Peyer's patch (tissue), 4 donors: ENCODE data around the gene MYH13. TPM values are rescaled to one million over a fixed set of nuclear protein-coding genes. Genes with fewer than 3 reads are reported as not detected.

ENCODE experiments used
- DNase-seq, 3 donors: peaks; one replicate each; pipeline ENCODE4 v3.0.0-alpha.2; 2017 to 2019
- H3K27ac ChIP-seq, 4 donors: fragments of 200-600 bp; sonication (generic); one replicate each; pipeline ENCODE4 v1.5.1; 2016 to 2019
- H3K27me3 ChIP-seq, 2 donors: fragments of 200-600 bp; sonication (generic); one replicate each; pipeline ENCODE4 v1.5.1; 2019
- H3K36me3 ChIP-seq, 3 donors: fragments of 200-600 bp; sonication (generic); one replicate each; pipeline ENCODE4 v1.5.1; 2016 to 2019
- H3K4me1 ChIP-seq, 4 donors: fragments of 200-600 bp; sonication (generic); one replicate each; pipeline ENCODE4 v1.5.1; 2016 to 2019
- H3K4me3 ChIP-seq, 4 donors: fragments of 200-600 bp; sonication (generic); 1 replicate in 3 of 4; 2 replicates in 1 of 4; pipeline ENCODE4 v1.5.1; 2016 to 2019; ENCODE audit warnings: mild to moderate bottlenecking in 1 of 4
- H3K9me3 ChIP-seq, 4 donors: fragments of 200-600 bp; sonication (generic); one replicate each; pipeline ENCODE4 v1.5.1; 2016 to 2019; ENCODE audit warnings: mild to moderate bottlenecking in 1 of 4
- POLR2A ChIP-seq, 2 donors: fragments of 450-650 bp; IDR thresholded peaks; one replicate each; pipeline ENCODE4 v1.5.1; 2017; ENCODE audit warnings: antibody characterized with exemption in 2 of 2, mild to moderate bottlenecking in 2 of 2, moderate library complexity in 2 of 2
- total RNA-seq, 4 donors: library from RNA; depleted of rRNA; stranded (reverse); fragments of >200 nt; gene quantifications; one replicate each; pipeline ENCODE4 v1.1.0, GENCODE V29; 2016
- TF ChIP-seq, protein P1 (sequence below), 6 experiments: fragments of 450-650 bp in 4 of 6; fragments of 200-600 bp in 2 of 6; sonication (generic) in 1 of 6; IDR thresholded peaks; one replicate each; pipeline ENCODE4 v1.5.1; 2017 to 2019; ENCODE audit warnings: antibody characterized with exemption in 6 of 6, mild to moderate bottlenecking in 3 of 6, moderate library complexity in 1 of 6

The MYH13 gene
- total RNA-seq, 4 donors from 2014 or later = 0.19 to 11.6 TPM; not detected in 2

DNA sequence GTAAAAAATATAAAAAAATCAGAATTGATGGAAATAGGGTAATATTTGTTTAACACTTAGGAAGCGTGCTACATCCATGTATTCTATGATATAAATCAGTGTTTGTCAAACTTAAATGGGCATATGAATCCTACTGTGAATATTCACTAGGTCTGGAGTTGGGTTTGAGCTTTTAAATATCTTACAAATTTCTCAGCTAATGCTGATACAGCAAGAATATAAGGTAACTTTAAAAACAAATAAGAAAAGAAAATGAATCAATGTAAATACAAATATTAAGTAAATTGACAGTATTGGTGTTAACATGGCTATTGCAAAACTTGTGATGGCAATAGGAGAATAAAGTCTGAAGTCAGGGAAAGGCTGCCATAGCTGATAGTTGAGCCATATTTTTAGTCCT, 3.6 kb downstream of the MYH13 start:
- Histone ChIP-seq H3K27me3 (no peaks in the 10 kb centered on the region), H3K36me3 (no peaks in the 10 kb centered on the region), H3K27ac (no peak overlapping the region), H3K9me3 (no peaks in the 10 kb centered on the region), H3K4me3 (no peak overlapping the region), H3K4me1 (no peaks in the 10 kb centered on the region)
- DNase-seq = no peak
- no peak for TF ChIP-seq POLR2A (IDR thresholded peaks at IDR 0.05)
- TF ChIP-seq, protein P1, sequence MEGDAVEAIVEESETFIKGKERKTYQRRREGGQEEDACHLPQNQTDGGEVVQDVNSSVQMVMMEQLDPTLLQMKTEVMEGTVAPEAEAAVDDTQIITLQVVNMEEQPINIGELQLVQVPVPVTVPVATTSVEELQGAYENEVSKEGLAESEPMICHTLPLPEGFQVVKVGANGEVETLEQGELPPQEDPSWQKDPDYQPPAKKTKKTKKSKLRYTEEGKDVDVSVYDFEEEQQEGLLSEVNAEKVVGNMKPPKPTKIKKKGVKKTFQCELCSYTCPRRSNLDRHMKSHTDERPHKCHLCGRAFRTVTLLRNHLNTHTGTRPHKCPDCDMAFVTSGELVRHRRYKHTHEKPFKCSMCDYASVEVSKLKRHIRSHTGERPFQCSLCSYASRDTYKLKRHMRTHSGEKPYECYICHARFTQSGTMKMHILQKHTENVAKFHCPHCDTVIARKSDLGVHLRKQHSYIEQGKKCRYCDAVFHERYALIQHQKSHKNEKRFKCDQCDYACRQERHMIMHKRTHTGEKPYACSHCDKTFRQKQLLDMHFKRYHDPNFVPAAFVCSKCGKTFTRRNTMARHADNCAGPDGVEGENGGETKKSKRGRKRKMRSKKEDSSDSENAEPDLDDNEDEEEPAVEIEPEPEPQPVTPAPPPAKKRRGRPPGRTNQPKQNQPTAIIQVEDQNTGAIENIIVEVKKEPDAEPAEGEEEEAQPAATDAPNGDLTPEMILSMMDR (IDR thresholded peaks at IDR 0.05) = no peak

- DNase-seq = no peak
- Histone ChIP-seq H3K27me3 (no peaks in the 10 kb centered on the region), H3K36me3 (no peaks in the 10 kb centered on the region), H3K27ac (no peak overlapping the region), H3K4me1 (no peaks in the 10 kb centered on the region), H3K9me3 (no peaks in the 10 kb centered on the region), H3K4me3 (no peak overlapping the region)
- no peak for TF ChIP-seq POLR2A (IDR thresholded peaks at IDR 0.05)
- TF ChIP-seq, protein P1 (IDR thresholded peaks at IDR 0.05) = no peak
Measured at GRCh38 chr17:10368561-10368960, 4.2 kb downstream of the MYH13 start.

GRCh38 chr17:10360578-10360977, 12.2 kb downstream of the MYH13 start:
- no peak for DNase-seq
- H3K4me1 ChIP-seq = no peaks in the 10 kb centered on the region
- no peaks in the 10 kb centered on the region for H3K27me3 ChIP-seq
- no peak overlapping the region for H3K4me3 ChIP-seq
- TF ChIP-seq, protein P1 (IDR thresholded peaks at IDR 0.05) = no peak
- TF ChIP-seq POLR2A (IDR thresholded peaks at IDR 0.05) = no peak
- no peaks in the 10 kb centered on the region for H3K36me3 ChIP-seq
- no peaks in the 10 kb centered on the region for H3K9me3 ChIP-seq
- no peak overlapping the region for H3K27ac ChIP-seq

DNA sequence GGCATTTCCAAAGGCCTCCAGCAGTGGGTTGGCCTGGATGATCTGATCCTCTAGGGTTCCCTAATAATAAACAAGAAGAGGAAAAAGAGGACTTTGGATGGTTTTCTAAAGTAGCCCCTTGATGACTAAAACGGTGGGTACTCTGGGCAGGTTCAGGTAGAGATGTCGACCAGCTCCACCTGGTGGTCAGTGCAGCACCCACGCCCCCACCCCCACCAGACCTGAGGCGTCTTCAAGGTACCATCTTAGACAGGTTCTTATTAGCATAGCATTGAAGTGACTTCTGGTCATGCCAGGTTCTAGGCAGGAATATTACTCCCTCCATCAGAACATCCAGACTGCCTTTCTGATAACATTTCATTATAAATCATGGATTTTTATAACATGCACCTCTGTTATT, 15.0 kb downstream of the MYH13 start:
- TF ChIP-seq, protein P1 (IDR thresholded peaks at IDR 0.05) = peak in 2 of 6 experiments; percentile 17
- no peak for TF ChIP-seq POLR2A (IDR thresholded peaks at IDR 0.05)
- Histone ChIP-seq H3K4me3 (no peak overlapping the region), H3K27ac (no peak overlapping the region), H3K27me3 (no peaks in the 10 kb centered on the region), H3K4me1 (no peaks in the 10 kb centered on the region), H3K36me3 (no peaks in the 10 kb centered on the region), H3K9me3 (no peaks in the 10 kb centered on the region)
- no peak for DNase-seq

- no peaks in the 10 kb centered on the region for H3K27me3 ChIP-seq
- no peaks in the 10 kb centered on the region for H3K4me1 ChIP-seq
- H3K36me3 ChIP-seq = no peaks in the 10 kb centered on the region
- H3K27ac ChIP-seq = no peak overlapping the region
- no peaks in the 10 kb centered on the region for H3K9me3 ChIP-seq
- no peak overlapping the region for H3K4me3 ChIP-seq
- no peak for TF ChIP-seq POLR2A (IDR thresholded peaks at IDR 0.05)
- TF ChIP-seq, protein P1 (IDR thresholded peaks at IDR 0.05) = no peak
- no peak for DNase-seq
Measured at GRCh38 chr17:10354651-10355050, 18.2 kb downstream of the MYH13 start.

DNA sequence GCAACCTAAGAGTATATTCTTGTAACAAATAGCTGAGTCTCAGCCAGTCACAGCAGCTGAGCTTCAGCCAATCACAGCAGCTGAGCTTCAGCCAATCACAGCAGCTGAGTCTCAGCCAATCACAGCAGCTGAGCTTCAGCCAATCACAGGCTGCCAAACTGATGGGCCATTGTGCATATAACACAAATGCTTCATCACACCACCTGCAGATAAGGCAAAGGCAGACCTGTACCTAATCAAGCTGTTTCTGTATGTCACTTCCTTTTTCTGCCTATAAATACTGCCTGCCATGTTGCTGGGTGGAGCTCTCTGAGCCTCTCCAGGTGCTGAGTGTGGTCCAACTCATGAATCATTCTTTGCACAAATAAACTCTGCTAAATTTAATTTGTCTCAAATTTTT, 19.9 kb downstream of the MYH13 start:
- TF ChIP-seq, protein P1 (IDR thresholded peaks at IDR 0.05) = no peak
- no peak for TF ChIP-seq POLR2A (IDR thresholded peaks at IDR 0.05)
- no peaks in the 10 kb centered on the region for H3K4me1 ChIP-seq
- no peak overlapping the region for H3K27ac ChIP-seq
- no peak overlapping the region for H3K4me3 ChIP-seq
- no peaks in the 10 kb centered on the region for H3K36me3 ChIP-seq
- H3K9me3 ChIP-seq = no peaks in the 10 kb centered on the region
- DNase-seq = no peak
- no peaks in the 10 kb centered on the region for H3K27me3 ChIP-seq
